PFSK-1 (cell line): ENCODE measurements around the gene FADS1.

ENCODE experiments used
- FOXP2 ChIP-seq: optimal IDR thresholded peaks from 2 replicates; pipeline ENCODE3; 2011; ENCODE audit warnings: borderline replicate concordance, control low read depth, inconsistent platforms; ENCODE audit not compliant: insufficient read depth; ENCODE audit errors: extremely low read length, extremely low read depth
- POLR2AphosphoS5 ChIP-seq: IDR thresholded peaks from 2 replicates; pipeline ENCODE4 v1.6.1; 2012; ENCODE audit warnings: low read depth, mild to moderate bottlenecking, control low read depth, low read length, moderate library complexity
- REST ChIP-seq, 2 experiments: IDR thresholded peaks; 2 replicates each; pipeline versions ENCODE4 v1.6.1 to v1.8.0; 2011 to 2012; ENCODE audit warnings: low read depth in 2 of 2, low read length in 2 of 2, control low read depth in 1 of 2, inconsistent platforms in 1 of 2, mild to moderate bottlenecking in 1 of 2, moderate library complexity in 1 of 2; ENCODE audit not compliant: insufficient read depth in 1 of 2
- SIN3A ChIP-seq: IDR thresholded peaks from 2 replicates; pipeline ENCODE4 v1.6.1; 2012; ENCODE audit warnings: mild to moderate bottlenecking, low read length, moderate library complexity, borderline replicate concordance; ENCODE audit not compliant: insufficient read depth
- TAF1 ChIP-seq: IDR thresholded peaks from 2 replicates; pipeline ENCODE4 v1.6.1; 2012; ENCODE audit warnings: low read length, control low read depth, borderline replicate concordance; ENCODE audit not compliant: insufficient read depth

Gene FADS1

GRCh38 chr11:61820174-61820573 is 3.4 kb upstream of the FADS1 start:
- TF ChIP-seq SIN3A, result no peak
- no peak for TF ChIP-seq POLR2AphosphoS5
- TF ChIP-seq TAF1, result no peak
- no peak for TF ChIP-seq REST (IDR thresholded peaks at IDR 0.05; ENCODE audit: insufficient read depth in 1 of 2, low read depth in 2 of 2, low read length in 2 of 2)
- TF ChIP-seq FOXP2, result no peak

GRCh38 chr11:61817471-61818202 is 834 bp upstream of the FADS1 start:
- TF ChIP-seq TAF1, result no peak
- TF ChIP-seq REST (IDR thresholded peaks at IDR 0.05; ENCODE audit: insufficient read depth in 1 of 2, low read depth in 2 of 2, low read length in 2 of 2), result no peak
- no peak for TF ChIP-seq FOXP2
- no peak for TF ChIP-seq SIN3A
- TF ChIP-seq POLR2AphosphoS5, result no peak

- TF ChIP-seq FOXP2 (peak; percentile 46), POLR2AphosphoS5 (peak; percentile 62), SIN3A (no peak; the same call in 1 of the 2 replicates), REST (IDR thresholded peaks at IDR 0.05; ENCODE audit: insufficient read depth in 1 of 2, low read depth in 2 of 2, low read length in 2 of 2) (no peak), TAF1 (peak; percentile 64; the same call in 1 of the 2 replicates)
Measured at GRCh38 chr11:61815790-61816735, 740 bp downstream of the FADS1 start.

- TF ChIP-seq POLR2AphosphoS5 (peak; percentile 92; the same call in 1 of the 2 replicates), FOXP2 (peak; percentile 82), REST (IDR thresholded peaks at IDR 0.05; ENCODE audit: insufficient read depth in 1 of 2, low read depth in 2 of 2, low read length in 2 of 2) (peak in 1 of 2 experiments; percentile 52; a peak in 1 of 4 replicates), TAF1 (peak; percentile 74), SIN3A (0 out of 2 replicates have a peak, but pooled peaks have one; percentile 28)
Measured at GRCh38 chr11:61814958-61815789, 1.6 kb downstream of the FADS1 start.
